Psoas muscle (tissue), 8 donors: ENCODE data around the gene SOCS7. TPM values are rescaled to one million over a fixed set of nuclear protein-coding genes. Genes with fewer than 3 reads are reported as not detected.

Experiments used
- ATAC-seq, 4 donors: fragments of 200-7000 bp; cut with Tn5 transposase; one replicate each; pipeline ENCODE4 v1.9.1; 2020; ENCODE audit warnings: moderate library complexity in 3 of 4, mild to moderate bottlenecking in 2 of 4
- DNase-seq, 2 donors: peaks; one replicate each; pipeline ENCODE4 v3.0.0-alpha.2; 2020
- H3K27ac ChIP-seq: fragments of 200-600 bp; one replicate; pipeline ENCODE4 v1.8.0; 2022
- H3K27me3 ChIP-seq, 3 donors: fragments of 200-600 bp in 1 of 3; one replicate each; pipeline versions ENCODE4 v1.6.1 to v1.8.0; 2013 to 2022; ENCODE audit warnings: low read length in 2 of 3, mild to moderate bottlenecking in 2 of 3, moderate library complexity in 1 of 3; ENCODE audit not compliant: insufficient read depth in 3 of 3
- H3K36me3 ChIP-seq, 2 donors: fragments of 200-600 bp in 1 of 2; one replicate each; pipeline versions ENCODE4 v1.6.1 to v1.8.0; 2013 to 2022; ENCODE audit warnings: low read depth in 1 of 2, mild to moderate bottlenecking in 1 of 2, moderate library complexity in 1 of 2; ENCODE audit not compliant: insufficient read depth in 1 of 2
- H3K4me1 ChIP-seq: fragments of 200-600 bp; one replicate; pipeline ENCODE4 v1.8.0; 2022
- H3K4me3 ChIP-seq: fragments of 200-600 bp; one replicate; pipeline ENCODE4 v1.8.0; 2022; ENCODE audit warnings: mild to moderate bottlenecking
- H3K9me3 ChIP-seq: fragments of 200-600 bp; one replicate; pipeline ENCODE4 v1.8.0; 2022
- WGBS, 3 donors: extraction: QIAGEN DNeasy Blood & Tissue Kit; methylation state at CpG; one replicate each; pipeline versions ENCODE4 v1.1.6 to v1.1.7; 2013; 5-methylcytosine and 5-hydroxymethylcytosine counted together
- intact Hi-C, 2 donors: fragments of 100-400 bp; cut with DNase I; formaldehyde crosslinking; loops; one replicate each; pipeline versions ENCODE4 v1.11.0 to v1.14.2; 2022
- polyA plus RNA-seq, 3 donors: library from polyadenylated mRNA; stranded (reverse); fragments of 200-250 nt; gene quantifications; one replicate each; pipeline ENCODE4 v1.2.3, GENCODE V29; 2013
- total RNA-seq, 4 donors: library from RNA; stranded (reverse); fragmentation: NEBNext Ultra II Directional in 2 of 4; extraction: Animal tissue kit (Norgen Biotek cat#: 25700) in 2 of 4; gene quantifications; one replicate each; pipeline versions ENCODE4 v1.2.1 to v1.2.4, GENCODE V29; 2021 to 2023
- TF ChIP-seq, protein P1 (sequence below): fragments of 200-600 bp; IDR thresholded peaks from one replicate; pipeline ENCODE4 v1.8.0; 2022; ENCODE audit warnings: antibody characterized with exemption
- donor health status: healthy with polysubstance abuse.
- donor health status: DM: no; HTN: no; CAD: no; lungs with moderate emphysema.
- donor health status: Bipolar disorder and iron deficiency.
- donor health status: healthy.
- donor health status: DM: yes; HTN: yes; CAD: no.
- donor health status: DM: no; HTN: no; CAD: no.
- donor health status: DM: no; HTN: no; CAD: no.
- donor health status: DM: yes; HTN: yes; CAD: no.

Gene SOCS7
- total and polyA plus RNA-seq, 7 donors = 6.6 to 28.9 (median 23.9) TPM

DNA sequence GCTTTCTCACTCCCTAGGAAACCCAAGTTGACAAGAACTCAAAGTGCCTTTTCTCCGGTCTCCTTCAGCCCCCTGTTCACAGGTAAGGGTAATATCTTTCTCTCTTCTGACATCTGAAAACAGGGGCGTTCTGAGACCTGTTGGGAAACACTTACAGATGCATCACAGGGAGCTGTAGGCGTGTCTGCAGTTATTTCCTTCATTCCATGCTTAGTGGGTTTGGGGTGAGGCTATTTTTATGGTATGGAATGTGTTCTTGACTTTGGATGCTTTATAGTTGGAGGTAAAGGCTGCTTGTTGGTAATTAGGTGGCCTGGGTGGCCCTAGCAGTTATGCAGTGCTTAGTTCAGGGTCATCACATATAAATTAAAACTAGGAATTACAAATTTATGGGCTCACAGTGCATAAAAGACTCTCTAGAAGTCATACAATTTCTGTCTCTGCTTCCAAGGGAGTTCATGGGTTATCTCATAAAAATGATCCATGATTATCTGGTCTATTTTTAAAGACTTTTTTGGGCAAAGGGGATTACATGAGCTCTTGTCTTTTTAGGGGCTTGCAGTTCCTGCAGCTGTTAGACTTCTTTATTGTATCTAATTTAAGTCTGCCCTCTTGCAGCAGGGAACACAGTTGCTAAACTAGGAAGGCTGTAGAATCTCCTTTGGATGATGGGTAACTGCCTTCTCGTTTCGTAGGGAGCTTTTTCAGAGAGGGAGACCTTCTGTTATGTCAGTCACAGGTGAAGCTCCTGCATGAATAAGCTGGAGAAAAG is 10.2 kb downstream of the SOCS7 start:
- Histone ChIP-seq H3K4me3 (no peak overlapping the region), H3K27me3 (no peaks in the 10 kb centered on the region), H3K4me1 (peaks cover 38% of the 10 kb centered on the region), H3K36me3 (peaks cover 0 to 52% of the 10 kb centered on the region in 2 donors), H3K9me3 (no peaks in the 10 kb centered on the region), H3K27ac (no peak overlapping the region)
- intact Hi-C loops = no loop called here
- TF ChIP-seq, protein P1, sequence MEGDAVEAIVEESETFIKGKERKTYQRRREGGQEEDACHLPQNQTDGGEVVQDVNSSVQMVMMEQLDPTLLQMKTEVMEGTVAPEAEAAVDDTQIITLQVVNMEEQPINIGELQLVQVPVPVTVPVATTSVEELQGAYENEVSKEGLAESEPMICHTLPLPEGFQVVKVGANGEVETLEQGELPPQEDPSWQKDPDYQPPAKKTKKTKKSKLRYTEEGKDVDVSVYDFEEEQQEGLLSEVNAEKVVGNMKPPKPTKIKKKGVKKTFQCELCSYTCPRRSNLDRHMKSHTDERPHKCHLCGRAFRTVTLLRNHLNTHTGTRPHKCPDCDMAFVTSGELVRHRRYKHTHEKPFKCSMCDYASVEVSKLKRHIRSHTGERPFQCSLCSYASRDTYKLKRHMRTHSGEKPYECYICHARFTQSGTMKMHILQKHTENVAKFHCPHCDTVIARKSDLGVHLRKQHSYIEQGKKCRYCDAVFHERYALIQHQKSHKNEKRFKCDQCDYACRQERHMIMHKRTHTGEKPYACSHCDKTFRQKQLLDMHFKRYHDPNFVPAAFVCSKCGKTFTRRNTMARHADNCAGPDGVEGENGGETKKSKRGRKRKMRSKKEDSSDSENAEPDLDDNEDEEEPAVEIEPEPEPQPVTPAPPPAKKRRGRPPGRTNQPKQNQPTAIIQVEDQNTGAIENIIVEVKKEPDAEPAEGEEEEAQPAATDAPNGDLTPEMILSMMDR = no peak
- WGBS, 3 donors = 70 to 77% (median 74%) methylated on average over 5 of the region's 5 CpGs
- no peak for ATAC-seq
- DNase-seq = no peak

DNA sequence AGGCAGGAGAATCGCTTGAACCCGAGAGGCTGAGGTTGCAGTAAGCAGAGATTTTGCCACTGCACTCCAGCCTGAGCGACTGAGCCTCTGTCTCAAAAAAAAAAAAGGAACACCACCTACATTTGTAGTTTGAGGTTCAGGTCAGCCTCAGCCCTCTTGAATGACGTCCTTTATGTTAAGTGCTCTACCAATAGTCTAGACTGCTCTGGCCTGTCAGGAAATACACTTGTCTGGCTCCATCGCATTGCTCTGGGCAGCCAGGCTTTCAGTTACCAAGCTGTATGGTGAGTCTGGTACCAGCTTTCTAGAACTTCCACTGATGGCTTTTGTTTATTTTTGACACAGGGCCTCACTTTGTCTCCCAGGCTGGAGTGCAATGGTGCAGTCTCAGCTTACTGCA is 11.4 kb downstream of the SOCS7 start:
- no peaks in the 10 kb centered on the region for H3K9me3 ChIP-seq

DNA sequence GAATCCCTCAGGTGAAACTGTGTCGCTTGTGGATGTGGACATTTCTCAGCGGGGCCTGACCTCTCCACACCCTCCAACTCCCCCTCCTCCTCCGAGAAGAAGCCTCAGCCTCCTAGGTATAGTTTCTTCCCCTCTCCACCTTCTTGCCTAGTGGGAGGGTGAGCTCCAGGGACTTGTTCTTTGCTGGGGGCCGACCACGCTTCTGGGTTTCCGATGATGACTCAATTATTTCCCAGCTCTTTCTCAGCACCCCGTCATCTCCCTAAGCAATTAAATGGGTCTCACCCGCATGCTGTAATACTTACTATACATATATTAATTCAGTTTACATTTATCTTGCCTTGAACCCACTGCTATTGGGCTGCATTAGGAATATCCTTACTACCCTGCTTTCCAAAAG is 13.1 kb downstream of the SOCS7 start:
- Histone ChIP-seq H3K4me3 (no peak overlapping the region), H3K36me3 (peaks cover 3 to 81% of the 10 kb centered on the region in 2 donors), H3K4me1 (peaks cover 10% of the 10 kb centered on the region), H3K9me3 (no peaks in the 10 kb centered on the region), H3K27ac (no peak overlapping the region), H3K27me3 (no peaks in the 10 kb centered on the region)
- TF ChIP-seq, protein P1 = no peak
- DNase-seq (no peak), ATAC-seq (no peak)
- 93 to 95% (median 94%) methylated on average over 8 of the region's 8 CpGs for WGBS, 3 donors
- intact Hi-C loops = no loop called here

More for the DNA sequence above, 11.4 kb downstream of the SOCS7 start:
- WGBS, 3 donors = 94 to 96% (median 96%) methylated on average over 5 of the region's 5 CpGs
- peaks cover 27% of the 10 kb centered on the region for H3K4me1 ChIP-seq
- H3K27me3 ChIP-seq = no peaks in the 10 kb centered on the region
- H3K4me3 ChIP-seq = no peak overlapping the region
- TF ChIP-seq, protein P1 = no peak
- intact Hi-C loops = no loop called here
- H3K36me3 ChIP-seq = peaks cover 0 to 64% of the 10 kb centered on the region in 2 donors
- H3K27ac ChIP-seq = no peak overlapping the region
- ATAC-seq = no peak
- no peak for DNase-seq

DNA sequence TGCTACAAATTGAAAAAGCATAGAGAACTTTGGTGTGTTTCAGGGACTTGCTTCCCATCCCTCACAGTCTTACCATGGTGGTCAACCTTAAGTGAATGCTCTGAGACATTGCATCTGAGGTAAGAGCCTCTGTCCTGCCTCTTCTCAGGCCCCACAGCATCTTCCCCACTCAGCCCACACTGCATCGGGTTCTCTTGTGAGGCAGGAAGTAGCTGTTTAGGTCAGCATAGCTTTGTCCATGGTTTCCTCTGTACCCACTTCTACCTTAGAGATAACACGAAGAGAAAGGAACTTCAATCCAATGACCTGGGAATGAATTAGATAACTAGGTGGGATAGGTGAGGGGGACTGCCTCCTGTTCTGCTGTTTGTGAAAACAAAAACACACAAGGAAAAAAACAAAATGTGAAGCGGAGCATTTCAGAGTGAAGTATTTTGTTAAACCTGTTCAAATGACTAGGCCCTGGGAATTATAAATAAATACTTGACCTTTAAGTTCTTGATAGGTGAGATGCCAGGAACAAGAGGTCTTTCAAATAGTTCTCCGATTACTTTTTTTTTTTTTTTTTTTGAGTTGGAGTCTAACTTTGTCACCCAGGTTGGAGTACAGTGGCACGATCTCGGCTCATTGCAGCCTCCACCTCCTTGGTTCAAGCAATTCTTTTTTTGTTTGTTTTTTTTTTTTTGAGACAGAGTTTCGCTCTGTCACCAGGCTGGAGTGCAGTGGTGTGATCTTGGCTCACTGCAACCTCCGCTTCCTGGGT is 17.7 kb downstream of the SOCS7 start:
- ATAC-seq (no peak), DNase-seq (no peak)
- TF ChIP-seq, protein P1 = no peak
- WGBS, 3 donors = 69 to 83% (median 81%) methylated on average over 8 of the region's 8 CpGs
- H3K4me1 ChIP-seq = no peaks in the 10 kb centered on the region
- H3K27me3 ChIP-seq = no peaks in the 10 kb centered on the region
- H3K27ac ChIP-seq = no peak overlapping the region
- H3K9me3 ChIP-seq = no peaks in the 10 kb centered on the region
- H3K4me3 ChIP-seq = no peak overlapping the region
- intact Hi-C loops = no loop called here
- peaks cover 10 to 98% of the 10 kb centered on the region in 2 donors for H3K36me3 ChIP-seq
